22Rv1 (cell line): ENCODE data around the gene FBXO47.
A peak's percentile ranks its signal among the peaks of the same experiment; 100 is the strongest.
"Not testable (repeated sequence)": the region's sequence is repeated elsewhere in the genome, so short reads cannot be mapped to it uniquely, and the experiment has no call there.

Experiments
- H3K27ac ChIP-seq: fragments of 450-650 bp; 2 replicates; pipeline ENCODE4 v1.5.1; 2017
- ZFX ChIP-seq: fragments of 450-650 bp; IDR thresholded peaks from 2 replicates; pipeline ENCODE4 v1.6.1; 2017; ENCODE audit warnings: antibody characterized with exemption, borderline replicate concordance
- TF ChIP-seq, protein P1 (sequence below): fragments of 450-650 bp; IDR thresholded peaks from 2 replicates; pipeline ENCODE4 v1.5.1; 2017; ENCODE audit warnings: mild to moderate bottlenecking

FBXO47 gene

DNA sequence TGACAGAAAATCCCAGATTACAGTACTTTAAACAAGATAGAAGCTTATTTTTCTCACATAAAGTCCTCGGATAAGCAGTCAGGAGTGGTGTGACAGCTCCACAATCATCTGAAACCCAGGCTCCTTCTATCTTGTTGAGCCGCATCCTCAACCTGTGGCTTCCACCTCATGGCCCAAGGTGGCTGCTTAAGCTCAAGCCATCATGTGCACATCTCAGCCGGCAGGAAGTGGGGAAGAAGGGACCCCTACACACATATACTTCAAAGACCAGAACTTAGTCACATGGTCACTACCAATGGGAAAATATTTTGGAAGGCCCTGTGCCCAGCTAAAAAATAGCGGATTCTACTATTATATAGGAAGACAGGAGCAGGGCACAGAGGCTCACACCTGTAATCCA, 11.0 kb upstream of the FBXO47 start:
- TF ChIP-seq, protein P1, sequence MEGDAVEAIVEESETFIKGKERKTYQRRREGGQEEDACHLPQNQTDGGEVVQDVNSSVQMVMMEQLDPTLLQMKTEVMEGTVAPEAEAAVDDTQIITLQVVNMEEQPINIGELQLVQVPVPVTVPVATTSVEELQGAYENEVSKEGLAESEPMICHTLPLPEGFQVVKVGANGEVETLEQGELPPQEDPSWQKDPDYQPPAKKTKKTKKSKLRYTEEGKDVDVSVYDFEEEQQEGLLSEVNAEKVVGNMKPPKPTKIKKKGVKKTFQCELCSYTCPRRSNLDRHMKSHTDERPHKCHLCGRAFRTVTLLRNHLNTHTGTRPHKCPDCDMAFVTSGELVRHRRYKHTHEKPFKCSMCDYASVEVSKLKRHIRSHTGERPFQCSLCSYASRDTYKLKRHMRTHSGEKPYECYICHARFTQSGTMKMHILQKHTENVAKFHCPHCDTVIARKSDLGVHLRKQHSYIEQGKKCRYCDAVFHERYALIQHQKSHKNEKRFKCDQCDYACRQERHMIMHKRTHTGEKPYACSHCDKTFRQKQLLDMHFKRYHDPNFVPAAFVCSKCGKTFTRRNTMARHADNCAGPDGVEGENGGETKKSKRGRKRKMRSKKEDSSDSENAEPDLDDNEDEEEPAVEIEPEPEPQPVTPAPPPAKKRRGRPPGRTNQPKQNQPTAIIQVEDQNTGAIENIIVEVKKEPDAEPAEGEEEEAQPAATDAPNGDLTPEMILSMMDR = no peak
- TF ChIP-seq ZFX = no peak

DNA sequence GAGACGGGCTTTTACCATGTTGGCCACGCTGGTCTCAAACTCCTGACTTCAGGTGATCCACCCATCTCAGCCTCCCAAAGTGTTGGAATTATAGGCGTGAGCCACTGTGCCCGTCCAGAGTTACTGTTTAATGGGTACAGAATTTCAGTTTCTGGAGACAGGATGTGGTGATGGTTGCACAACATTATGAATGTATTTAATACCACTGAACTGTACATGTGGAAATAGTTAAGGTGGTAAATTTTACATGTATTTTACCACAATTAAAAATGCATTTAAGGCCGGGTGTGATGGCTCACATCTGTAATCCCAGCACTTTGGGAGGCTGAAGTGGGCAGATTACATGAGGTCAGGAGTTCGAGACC, 9.0 kb upstream of the FBXO47 start:
- not testable (repeated sequence) for H3K27ac ChIP-seq

More for the DNA sequence above, 11.0 kb upstream of the FBXO47 start:
- H3K27ac ChIP-seq = no peak overlapping the region

DNA sequence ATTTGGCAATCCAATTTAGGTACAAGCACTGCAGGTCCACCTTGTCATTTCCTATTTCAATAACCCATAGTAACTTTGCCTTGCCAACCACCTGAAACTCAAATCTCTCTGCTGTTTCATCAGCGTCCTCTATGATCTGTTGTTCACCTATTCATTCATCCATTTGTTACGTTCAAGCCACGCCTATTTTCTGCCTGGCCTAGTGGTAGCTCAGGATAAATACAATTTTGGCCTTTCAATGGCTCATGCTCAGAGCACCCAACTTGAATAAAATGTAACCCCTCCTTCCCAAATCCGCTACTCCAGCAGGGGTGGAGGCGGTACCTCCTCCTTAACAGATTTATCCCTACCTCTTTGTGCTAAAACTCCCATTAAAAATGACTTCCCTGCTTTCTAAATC, 3.6 kb upstream of the FBXO47 start:
- TF ChIP-seq, protein P1 = no peak
- no peak for TF ChIP-seq ZFX

DNA sequence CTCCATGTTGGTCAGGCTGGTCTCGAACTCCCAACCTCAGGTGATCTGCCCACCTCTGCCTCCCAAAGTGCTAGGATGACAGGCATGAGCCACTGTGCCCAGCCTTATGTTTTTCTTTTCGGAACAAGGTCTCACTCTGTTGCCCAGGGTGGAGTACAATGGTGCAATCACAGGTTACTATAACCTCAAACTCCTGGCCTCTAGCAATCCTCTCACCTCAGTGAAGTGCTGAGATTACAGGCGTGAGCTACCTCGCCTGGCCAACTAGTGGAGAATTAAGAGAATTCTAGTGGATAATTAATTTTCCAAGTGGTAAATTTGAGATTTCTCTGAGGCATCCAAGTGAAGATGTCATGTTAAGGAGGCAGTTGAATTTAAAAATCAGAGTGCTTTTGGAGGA, 2.9 kb upstream of the FBXO47 start:
- TF ChIP-seq ZFX = no peak
- TF ChIP-seq, protein P1 = 0 out of 2 replicates have a peak, but pooled peaks have one; percentile 7
- no peak overlapping the region for H3K27ac ChIP-seq

More for the DNA sequence above, 3.6 kb upstream of the FBXO47 start:
- H3K27ac ChIP-seq = no peak overlapping the region

DNA sequence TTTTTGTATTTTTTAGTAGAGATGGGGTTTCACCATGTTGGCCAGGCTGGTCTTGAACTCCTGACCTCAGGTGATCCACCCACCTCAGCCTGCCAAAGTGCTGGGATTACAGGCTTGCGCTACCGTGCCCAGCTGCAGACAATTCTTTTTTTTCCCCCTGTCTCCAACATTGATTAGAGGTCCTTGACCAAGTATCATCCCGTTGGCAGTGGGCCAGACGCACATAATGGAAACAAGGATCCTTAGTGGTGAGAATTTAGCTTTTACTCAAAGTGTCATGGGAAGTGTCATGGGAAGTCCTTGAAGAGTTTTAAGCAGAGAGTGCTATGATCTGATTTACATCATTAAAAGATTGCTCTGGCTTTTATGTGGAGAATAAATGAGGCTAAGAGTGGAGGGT, 2.1 kb upstream of the FBXO47 start:
- TF ChIP-seq, protein P1 = no peak
- TF ChIP-seq ZFX = no peak
- no peak overlapping the region for H3K27ac ChIP-seq

DNA sequence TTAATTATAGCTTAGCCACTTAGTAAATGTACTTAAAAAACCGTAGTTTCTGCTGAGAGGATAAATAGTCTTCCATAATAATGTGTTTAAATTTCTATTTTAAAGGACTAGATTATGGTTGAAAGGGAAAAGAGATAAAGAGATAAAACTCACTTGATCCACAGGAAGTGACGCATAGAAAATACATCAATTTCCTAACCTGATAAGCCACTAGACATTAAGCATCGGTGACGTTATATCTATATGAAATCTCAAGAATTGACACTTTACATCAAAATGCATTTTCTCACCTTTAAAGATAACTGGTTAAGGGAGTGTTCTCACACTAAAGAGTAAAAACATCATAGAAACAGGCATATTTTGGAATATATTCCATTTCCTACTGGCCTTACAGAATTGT, 5.8 kb downstream of the FBXO47 start:
- TF ChIP-seq, protein P1 = no peak
- no peak for TF ChIP-seq ZFX
- no peak overlapping the region for H3K27ac ChIP-seq

DNA sequence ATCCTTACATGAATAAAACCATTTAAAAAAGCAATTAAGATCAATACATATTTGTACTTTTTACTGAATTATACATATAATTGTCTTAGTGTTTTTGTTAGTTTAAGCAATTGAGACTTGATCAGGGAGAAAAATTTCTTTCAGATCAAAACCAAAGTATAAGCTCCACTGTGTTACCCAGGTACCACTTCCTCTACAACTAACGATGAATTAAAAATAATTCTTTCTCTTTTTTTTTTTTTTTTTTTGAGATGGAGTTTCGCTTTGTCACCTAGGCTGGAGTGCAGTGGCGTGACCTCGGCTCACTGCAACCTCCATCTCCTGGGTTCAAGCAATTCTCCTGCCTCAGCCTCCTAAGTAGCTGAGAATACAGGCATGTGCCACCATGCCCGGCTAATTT, 6.8 kb downstream of the FBXO47 start:
- H3K27ac ChIP-seq = no peak overlapping the region
- no peak for TF ChIP-seq ZFX
- TF ChIP-seq, protein P1 = no peak

DNA sequence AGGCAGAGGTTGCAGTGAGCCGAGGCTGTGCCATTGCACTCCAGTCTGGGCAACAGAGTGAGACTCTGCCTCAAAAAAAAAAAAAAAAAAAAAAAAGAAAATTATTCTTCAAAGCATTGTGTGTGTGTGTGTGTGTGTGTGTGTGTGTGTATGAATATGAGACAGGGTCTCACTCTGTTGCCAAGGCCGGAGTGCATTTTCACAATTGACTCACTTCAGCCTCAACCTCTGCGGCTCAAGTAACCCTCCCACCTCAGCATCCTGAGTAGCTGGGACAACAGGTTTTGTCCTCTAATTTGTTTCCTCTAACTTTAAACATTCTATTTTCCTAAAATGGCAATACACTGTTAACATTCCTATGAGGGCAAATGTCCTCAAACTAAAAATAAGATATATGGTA, 7.7 kb downstream of the FBXO47 start:
- TF ChIP-seq, protein P1 = no peak
- no peak for TF ChIP-seq ZFX
- H3K27ac ChIP-seq = no peak overlapping the region
